ENCODE results near the gene RBBP7. TPM values are rescaled to one million over a fixed set of nuclear protein-coding genes. Genes with fewer than 3 reads are reported as not detected.

RBBP7 gene
- total and polyA plus RNA-seq, 2 of the 13 experiments (the other 11 are each of a cell fraction or from before 2014, with no cell fraction given) = 89.5 to 145 TPM

DNA sequence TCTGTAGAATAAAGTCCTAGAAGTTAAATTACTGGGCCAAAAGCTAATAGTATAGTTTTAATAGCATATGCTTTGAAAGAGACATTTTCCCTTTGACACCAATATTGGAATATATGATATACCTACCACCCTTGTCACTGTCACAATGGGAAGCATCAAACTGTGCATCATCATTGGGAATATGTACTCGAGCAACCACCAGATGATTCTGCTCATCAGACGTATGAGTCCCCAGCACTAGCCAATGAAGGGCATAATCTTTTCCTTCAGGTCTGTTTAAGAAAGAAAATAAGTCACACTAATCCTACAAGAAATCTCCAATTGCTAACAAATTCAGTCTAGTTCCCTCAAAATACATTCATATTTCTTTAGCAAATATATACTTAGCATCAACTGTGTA is 7.3 kb downstream of the RBBP7 start:
- no peak for TF ChIP-seq ZGPAT (CRISPR knock-in tag; IDR thresholded peaks at IDR 0.05)
- no peak for TF ChIP-seq SATB2 (CRISPR knock-in tag; IDR thresholded peaks at IDR 0.05)
- TF ChIP-seq TAF1 (CRISPR knock-in tag; IDR thresholded peaks at IDR 0.05) = no peak
- no peak for TF ChIP-seq ZBTB14 (CRISPR knock-in tag; IDR thresholded peaks at IDR 0.05)
- TF ChIP-seq IRF1 (CRISPR knock-in tag; IDR thresholded peaks at IDR 0.05; ENCODE audit: low read depth) = no peak
- TF ChIP-seq XRCC5 (optimal IDR thresholded peaks at IDR 0.05; ENCODE audit: low read length) = no peak
- no peak for TF ChIP-seq DMTF1 (CRISPR knock-in tag; IDR thresholded peaks at IDR 0.05)
- DNase-seq (ENCODE audit: low spot score) = no peak
- POLR2A ChIA-PET = no interaction called here

More for the DNA sequence above, 7.3 kb downstream of the RBBP7 start:
- no peak overlapping the region for H3K4me2 ChIP-seq (ENCODE audit: low read depth, low read length)
- in situ Hi-C loops (cut with HindIII; ENCODE audit: extremely low pct_ligation_motif_present, low pct_unique_long_range_greater_than_20kb) (no loop called here), intact Hi-C loops (cut with micrococcal nuclease; ENCODE audit: unreplicated experiment) (no loop called here)
- FAIRE-seq (no peak), ATAC-seq (no peak)
- CTCF ChIA-PET (ENCODE audit: low intra/inter-chr PET ratio, low total read pairs) = no interaction called here
- no peaks in the 10 kb centered on the region for H3K9me3 ChIP-seq (ENCODE audit: low read length)
- 0 out of 2 replicates have a peak, but pooled peaks cover 15% of the 10 kb centered on the region for H3K4me1 ChIP-seq (ENCODE audit: insufficient read depth, low read length)
- 80% methylated on average over 2 of the region's 2 CpGs for WGBS (ENCODE audit: low lambda C conversion rate)
- no peak overlapping the region for H2AFZ ChIP-seq (ENCODE audit: low read length)
- BruUV-seq (replicated peaks) = no TSS peak
- H3K79me2 ChIP-seq (ENCODE audit: insufficient read depth, low read length) = peaks cover 71% of the 10 kb centered on the region
- no peaks in the 10 kb centered on the region for H3K27me3 ChIP-seq (ENCODE audit: control insufficient read depth in 1 of 2, insufficient read depth in 2 of 2, low read length in 2 of 2)
- H3K9ac ChIP-seq (ENCODE audit: insufficient read depth, low read depth, low read length) = no peak overlapping the region
- H4K20me1 ChIP-seq (ENCODE audit: insufficient read depth, low read length) = 0 out of 2 replicates have a peak, but pooled peaks cover 2% of the 10 kb centered on the region
- H3K27ac ChIP-seq (ENCODE audit: extremely low read length, insufficient read depth, low read length) = no peak overlapping the region
- no peak overlapping the region for H3K4me3 ChIP-seq (replicated peaks in 1 of 3; ENCODE audit: insufficient read depth in 1 of 3, low read depth in 2 of 3, low read length in 3 of 3)
- H3K36me3 ChIP-seq (replicated peaks in 1 of 2; ENCODE audit: control insufficient read depth in 1 of 2, insufficient read depth in 2 of 2, low read length in 2 of 2) = peaks cover 1 to 35% of the 10 kb centered on the region in 2 experiments; a peak in 4 of 5 replicates

Data from HepG2 (cell line).